DOHH2 (cell line): ENCODE results near the gene MMP23B.

Experiments used
- CTCF ChIP-seq: fragments of 200-600 bp; sonication (generic); IDR thresholded peaks from one replicate; pipeline ENCODE4 v1.5.1; 2014; ENCODE audit warnings: antibody characterized with exemption, mild to moderate bottlenecking, low read depth, low read length; ENCODE audit not compliant: poor library complexity, severe bottlenecking
- EZH2phosphoT487 ChIP-seq: fragments of 200-600 bp; sonication (generic); IDR thresholded peaks from 2 replicates; pipeline ENCODE4 v1.6.1; 2017; ENCODE audit warnings: borderline replicate concordance, mild to moderate bottlenecking, antibody characterized with exemption, low read length, moderate library complexity, mixed read lengths

DNA sequence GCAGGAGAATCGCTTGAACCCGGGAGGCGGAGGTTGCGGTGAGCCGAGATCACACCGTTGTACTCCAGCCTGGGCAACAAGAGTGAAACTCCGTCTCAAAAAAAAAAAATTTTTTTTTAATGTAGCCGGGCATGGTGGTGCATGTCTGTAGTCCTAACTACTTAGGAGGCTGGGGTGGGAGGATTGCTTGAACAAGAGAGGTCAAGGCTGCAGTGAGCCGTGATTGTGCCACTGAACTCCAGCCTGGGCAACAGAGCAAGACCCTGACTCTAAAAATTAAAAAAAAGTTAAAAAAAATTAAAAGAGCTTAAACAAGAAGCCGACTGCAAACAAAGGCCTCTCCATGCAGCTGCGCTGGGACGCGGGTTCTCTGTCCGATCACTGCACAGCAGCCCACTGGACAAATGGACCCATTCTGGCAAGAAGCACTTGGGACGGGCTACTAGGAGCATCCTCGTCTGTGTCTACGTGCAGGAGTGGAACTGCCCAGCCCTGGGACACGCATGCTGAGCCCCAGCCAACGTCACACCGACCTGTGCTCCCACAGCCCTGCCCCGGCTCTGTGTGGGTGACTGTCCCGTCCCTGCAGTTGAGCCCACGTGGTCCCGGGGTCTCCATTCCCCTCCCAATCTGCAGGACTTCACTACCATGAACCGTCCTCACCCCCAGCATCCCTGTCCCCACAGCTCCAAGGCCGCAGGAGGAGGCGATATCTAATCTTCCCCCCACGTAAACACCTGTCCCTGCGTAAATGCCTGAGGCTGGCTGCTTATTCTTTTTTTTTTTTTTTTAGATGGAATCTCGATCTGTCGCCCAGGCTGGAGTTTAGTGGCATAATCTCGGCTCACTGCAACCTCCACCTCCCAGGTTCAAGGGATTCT is 48.3 kb downstream of the MMP23B start:
- TF ChIP-seq CTCF: no peak
- TF ChIP-seq EZH2phosphoT487: no peak
